ENCODE data around the gene GALNT9.
A peak's percentile ranks its signal among the peaks of the same experiment; 100 is the strongest.

GALNT9 gene

GRCh38 chr12:132174015-132174838 lies 155.2 kb downstream of the GALNT9 start:
- H2BK15ac ChIP-seq (ENCODE audit: low read depth, poor library complexity, severe bottlenecking) = no peak overlapping the region

GRCh38 chr12:132173135-132174014 lies 156.0 kb downstream of the GALNT9 start:
- H2AFZ ChIP-seq (ENCODE audit: low read depth, low read length) = no peak overlapping the region
- no peak overlapping the region for H3K4me2 ChIP-seq (ENCODE audit: low read length, poor library complexity, severe bottlenecking)
- WGBS = 81% methylated on average over 35 of the region's 35 CpGs
- H3K4ac ChIP-seq (ENCODE audit: low read depth in 1 of 2, low read length in 2 of 2) = no peak overlapping the region
- no peak overlapping the region for H2BK12ac ChIP-seq (ENCODE audit: low read length in 2 of 2)
- H3K23ac ChIP-seq (ENCODE audit: low read length in 2 of 2) = no peak overlapping the region
- H4K91ac ChIP-seq (ENCODE audit: low read length) = no peak overlapping the region
- no peaks in the 10 kb centered on the region for H3K79me1 ChIP-seq (replicated peaks; ENCODE audit: low read length, poor library complexity, severe bottlenecking)
- no peak overlapping the region for H2BK15ac ChIP-seq (ENCODE audit: low read depth, poor library complexity, severe bottlenecking)
- no peak overlapping the region for H3K9ac ChIP-seq (ENCODE audit: low read length)
- no peak overlapping the region for H3K4me3 ChIP-seq (ENCODE audit: insufficient read depth in 1 of 2, low read depth in 1 of 2, low read length in 2 of 2)
- H3K9me3 ChIP-seq (ENCODE audit: control insufficient read depth, low read length) = no peaks in the 10 kb centered on the region
- peaks cover 1% of the 10 kb centered on the region for H3K4me1 ChIP-seq (ENCODE audit: control insufficient read depth, insufficient read depth, low read depth, low read length)
- no peak overlapping the region for H2BK120ac ChIP-seq (ENCODE audit: low read depth, low read length)
- H2AK5ac ChIP-seq (ENCODE audit: low read length, severe bottlenecking) = no peak overlapping the region
- H3K27me3 ChIP-seq (ENCODE audit: control insufficient read depth in 1 of 2, insufficient read depth in 1 of 2, low read length in 2 of 2) = peaks cover 21 to 85% of the 10 kb centered on the region in 2 experiments
- no peak overlapping the region for H3K18ac ChIP-seq (ENCODE audit: low read depth in 1 of 2, low read length in 2 of 2)
- no peak overlapping the region for H3K27ac ChIP-seq (ENCODE audit: low read length, poor library complexity, severe bottlenecking)
- no peak overlapping the region for H3K14ac ChIP-seq (ENCODE audit: low read length in 2 of 2)
- no peak overlapping the region for H2BK5ac ChIP-seq (ENCODE audit: low read depth, low read length, poor library complexity, severe bottlenecking)
- no peak for DNase-seq
- H4K8ac ChIP-seq (ENCODE audit: low read length) = no peak overlapping the region
- H3K36me3 ChIP-seq (ENCODE audit: control insufficient read depth in 1 of 2, insufficient read depth in 2 of 2, low read depth in 1 of 2, low read length in 2 of 2) = peaks cover 0 to 3% of the 10 kb centered on the region in 2 experiments

More at GRCh38 chr12:132174015-132174838, 155.2 kb downstream of the GALNT9 start:
- DNase-seq = no peak
- Histone ChIP-seq H2BK120ac (ENCODE audit: low read depth, low read length) (no peak overlapping the region), H2BK12ac (ENCODE audit: low read length in 2 of 2) (no peak overlapping the region), H2BK5ac (ENCODE audit: low read depth, low read length, poor library complexity, severe bottlenecking) (no peak overlapping the region), H4K91ac (ENCODE audit: low read length) (no peak overlapping the region), H3K23ac (ENCODE audit: low read length in 2 of 2) (no peak overlapping the region), H3K4me2 (ENCODE audit: low read length, poor library complexity, severe bottlenecking) (no peak overlapping the region), H3K9ac (ENCODE audit: low read length) (no peak overlapping the region), H3K36me3 (ENCODE audit: control insufficient read depth in 1 of 2, insufficient read depth in 2 of 2, low read depth in 1 of 2, low read length in 2 of 2) (peaks cover 0 to 3% of the 10 kb centered on the region in 2 experiments), H3K79me1 (replicated peaks; ENCODE audit: low read length, poor library complexity, severe bottlenecking) (no peaks in the 10 kb centered on the region), H4K8ac (ENCODE audit: low read length) (no peak overlapping the region), H3K27ac (ENCODE audit: low read length, poor library complexity, severe bottlenecking) (no peak overlapping the region), H3K4me3 (ENCODE audit: insufficient read depth in 1 of 2, low read depth in 1 of 2, low read length in 2 of 2) (no peak overlapping the region), H2AK5ac (ENCODE audit: low read length, severe bottlenecking) (no peak overlapping the region), H3K18ac (ENCODE audit: low read depth in 1 of 2, low read length in 2 of 2) (no peak overlapping the region), H3K9me3 (ENCODE audit: control insufficient read depth, low read length) (no peaks in the 10 kb centered on the region), H3K4ac (ENCODE audit: low read depth in 1 of 2, low read length in 2 of 2) (no peak overlapping the region), H2AFZ (ENCODE audit: low read depth, low read length) (no peak overlapping the region), H3K27me3 (ENCODE audit: control insufficient read depth in 1 of 2, insufficient read depth in 1 of 2, low read length in 2 of 2) (peaks cover 21 to 93% of the 10 kb centered on the region in 2 experiments), H3K4me1 (ENCODE audit: control insufficient read depth, insufficient read depth, low read depth, low read length) (peaks cover 1% of the 10 kb centered on the region), H3K14ac (ENCODE audit: low read length in 2 of 2) (no peak overlapping the region)
- 88% methylated on average over 28 of the region's 30 CpGs for WGBS

GRCh38 chr12:132172619-132173018 lies 156.8 kb downstream of the GALNT9 start:
- DNase-seq = no peak
- Histone ChIP-seq H3K4me1 (ENCODE audit: control insufficient read depth, insufficient read depth, low read depth, low read length) (peaks cover 1% of the 10 kb centered on the region), H4K8ac (ENCODE audit: low read length) (no peak overlapping the region), H2BK5ac (ENCODE audit: low read depth, low read length, poor library complexity, severe bottlenecking) (no peak overlapping the region), H3K27ac (ENCODE audit: low read length, poor library complexity, severe bottlenecking) (no peak overlapping the region), H3K23ac (ENCODE audit: low read length in 2 of 2) (no peak overlapping the region), H3K79me1 (replicated peaks; ENCODE audit: low read length, poor library complexity, severe bottlenecking) (no peaks in the 10 kb centered on the region), H3K9ac (ENCODE audit: low read length) (no peak overlapping the region), H3K14ac (ENCODE audit: low read length in 2 of 2) (no peak overlapping the region), H3K36me3 (ENCODE audit: control insufficient read depth in 1 of 2, insufficient read depth in 2 of 2, low read depth in 1 of 2, low read length in 2 of 2) (peaks cover 0 to 3% of the 10 kb centered on the region in 2 experiments), H2AK5ac (ENCODE audit: low read length, severe bottlenecking) (no peak overlapping the region), H3K18ac (ENCODE audit: low read depth in 1 of 2, low read length in 2 of 2) (no peak overlapping the region), H2BK15ac (ENCODE audit: low read depth, poor library complexity, severe bottlenecking) (no peak overlapping the region), H3K4ac (ENCODE audit: low read depth in 1 of 2, low read length in 2 of 2) (no peak overlapping the region), H3K9me3 (ENCODE audit: control insufficient read depth, low read length) (no peaks in the 10 kb centered on the region), H3K27me3 (ENCODE audit: control insufficient read depth in 1 of 2, insufficient read depth in 1 of 2, low read length in 2 of 2) (peaks cover 21 to 87% of the 10 kb centered on the region in 2 experiments), H2BK120ac (ENCODE audit: low read depth, low read length) (no peak overlapping the region), H3K4me2 (ENCODE audit: low read length, poor library complexity, severe bottlenecking) (no peak overlapping the region), H2BK12ac (ENCODE audit: low read length in 2 of 2) (no peak overlapping the region), H4K91ac (ENCODE audit: low read length) (no peak overlapping the region), H2AFZ (ENCODE audit: low read depth, low read length) (no peak overlapping the region), H3K4me3 (ENCODE audit: insufficient read depth in 1 of 2, low read depth in 1 of 2, low read length in 2 of 2) (no peak overlapping the region)
- WGBS = 80% methylated on average over 15 of the region's 15 CpGs

GRCh38 chr12:132171968-132172521 lies 157.3 kb downstream of the GALNT9 start:
- H3K27me3 ChIP-seq (ENCODE audit: control insufficient read depth in 1 of 2, insufficient read depth in 1 of 2, low read length in 2 of 2) = peaks cover 18 to 88% of the 10 kb centered on the region in 2 experiments
- WGBS = 85% methylated on average over 13 of the region's 28 CpGs

More at GRCh38 chr12:132171968-132172521, 157.3 kb downstream of the GALNT9 start:
- no peak overlapping the region for H3K14ac ChIP-seq (ENCODE audit: low read length in 2 of 2)
- no peak overlapping the region for H3K4me3 ChIP-seq (ENCODE audit: insufficient read depth in 1 of 2, low read depth in 1 of 2, low read length in 2 of 2)
- H3K4ac ChIP-seq (ENCODE audit: low read depth in 1 of 2, low read length in 2 of 2) = no peak overlapping the region
- no peak overlapping the region for H3K18ac ChIP-seq (ENCODE audit: low read depth in 1 of 2, low read length in 2 of 2)
- H3K9me3 ChIP-seq (ENCODE audit: control insufficient read depth, low read length) = no peaks in the 10 kb centered on the region
- H3K36me3 ChIP-seq (ENCODE audit: control insufficient read depth in 1 of 2, insufficient read depth in 2 of 2, low read depth in 1 of 2, low read length in 2 of 2) = peaks cover 0 to 3% of the 10 kb centered on the region in 2 experiments
- H2BK15ac ChIP-seq (ENCODE audit: low read depth, poor library complexity, severe bottlenecking) = no peak overlapping the region
- no peak overlapping the region for H4K91ac ChIP-seq (ENCODE audit: low read length)
- H3K4me1 ChIP-seq (ENCODE audit: control insufficient read depth, insufficient read depth, low read depth, low read length) = peaks cover 1% of the 10 kb centered on the region
- H3K27ac ChIP-seq (ENCODE audit: low read length, poor library complexity, severe bottlenecking) = no peak overlapping the region
- H3K9ac ChIP-seq (ENCODE audit: low read length) = no peak overlapping the region
- H3K23ac ChIP-seq (ENCODE audit: low read length in 2 of 2) = peak overlapping the region in 1 of 2 experiments; percentile 28
- no peak overlapping the region for H2BK120ac ChIP-seq (ENCODE audit: low read depth, low read length)
- H2AFZ ChIP-seq (ENCODE audit: low read depth, low read length) = no peak overlapping the region
- H2BK5ac ChIP-seq (ENCODE audit: low read depth, low read length, poor library complexity, severe bottlenecking) = no peak overlapping the region
- H4K8ac ChIP-seq (ENCODE audit: low read length) = no peak overlapping the region
- no peaks in the 10 kb centered on the region for H3K79me1 ChIP-seq (replicated peaks; ENCODE audit: low read length, poor library complexity, severe bottlenecking)
- H3K4me2 ChIP-seq (ENCODE audit: low read length, poor library complexity, severe bottlenecking) = no peak overlapping the region
- H2AK5ac ChIP-seq (ENCODE audit: low read length, severe bottlenecking) = no peak overlapping the region
- DNase-seq = no peak
- H2BK12ac ChIP-seq (ENCODE audit: low read length in 2 of 2) = no peak overlapping the region
